GM19397 (cell line): ENCODE data around the gene ATP2B2.

Experiments
- ATAC-seq: cut with Tn5 transposase; IDR thresholded peaks from one replicate; pipeline ENCODE4 v1.9.1; 2021; ENCODE audit warnings: mild to moderate bottlenecking, moderate library complexity; ENCODE audit not compliant: unreplicated experiment

The ATP2B2 gene

DNA sequence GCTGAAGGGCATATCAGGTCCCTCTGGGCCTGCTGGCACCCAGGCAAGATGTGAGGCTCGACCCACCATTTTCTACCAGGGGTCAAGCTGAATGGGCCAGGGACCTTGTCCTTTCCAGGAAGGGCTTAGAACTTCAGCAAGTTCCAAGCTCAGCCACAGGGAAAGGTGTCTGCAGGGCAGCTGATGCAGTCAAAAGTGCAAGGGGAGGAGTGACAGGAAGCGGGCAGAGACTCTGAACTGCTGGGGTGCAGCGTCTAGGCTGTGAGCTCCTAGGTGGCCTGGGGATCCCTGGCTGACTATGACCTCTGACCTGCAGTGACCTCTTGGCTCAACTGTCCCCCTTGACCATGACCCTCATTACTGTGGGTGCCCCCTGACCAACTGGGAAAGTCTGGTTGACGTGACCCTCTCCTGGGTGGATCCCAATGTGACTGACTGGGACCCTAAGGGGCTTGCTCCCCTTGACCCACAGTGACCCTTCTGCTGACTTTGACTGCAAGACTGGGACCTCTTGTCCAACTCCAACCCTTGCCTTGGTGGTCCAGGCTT, 170.1 kb downstream of the ATP2B2 start:
- no peak for ATAC-seq

DNA sequence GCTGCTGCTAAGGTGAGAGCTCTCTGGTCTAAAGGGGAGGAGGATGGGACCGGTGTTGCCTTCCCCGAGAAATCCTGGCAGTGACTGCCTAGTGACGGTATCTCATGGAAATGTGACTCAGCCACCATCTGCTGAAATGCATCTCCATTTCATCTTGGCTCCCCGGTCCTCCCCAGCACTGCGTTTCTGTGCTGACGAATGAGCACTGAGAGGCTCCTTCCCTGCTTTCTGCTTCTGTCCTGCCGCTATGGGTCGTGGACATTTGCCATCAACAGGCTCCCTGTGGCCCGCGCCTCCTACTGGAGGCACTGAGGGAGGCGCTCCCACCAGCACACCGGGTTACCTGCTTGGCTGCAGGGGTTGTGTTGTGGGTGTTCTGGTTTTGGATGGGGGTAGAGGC, 170.9 kb downstream of the ATP2B2 start:
- ATAC-seq = no peak

DNA sequence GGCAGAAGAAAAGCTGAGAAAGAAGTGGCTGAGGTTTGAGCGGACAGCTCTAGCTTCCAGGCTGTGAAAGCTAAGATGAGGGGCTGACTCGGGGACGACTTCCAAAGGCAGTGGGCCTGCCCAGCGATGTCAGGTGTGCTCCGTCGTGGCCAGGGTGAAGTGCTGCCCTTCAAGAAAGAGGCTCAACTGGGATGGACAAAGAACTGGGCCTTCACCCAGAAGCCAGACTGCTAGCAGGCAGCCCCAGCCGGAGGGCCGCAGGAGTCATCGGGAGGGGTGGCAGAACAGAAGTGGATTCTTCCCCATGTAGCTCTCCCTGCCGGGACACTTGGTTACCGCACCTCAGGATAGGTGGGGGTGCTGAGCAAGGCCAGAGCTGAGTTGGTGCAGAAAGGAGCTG, 171.3 kb downstream of the ATP2B2 start:
- no peak for ATAC-seq

DNA sequence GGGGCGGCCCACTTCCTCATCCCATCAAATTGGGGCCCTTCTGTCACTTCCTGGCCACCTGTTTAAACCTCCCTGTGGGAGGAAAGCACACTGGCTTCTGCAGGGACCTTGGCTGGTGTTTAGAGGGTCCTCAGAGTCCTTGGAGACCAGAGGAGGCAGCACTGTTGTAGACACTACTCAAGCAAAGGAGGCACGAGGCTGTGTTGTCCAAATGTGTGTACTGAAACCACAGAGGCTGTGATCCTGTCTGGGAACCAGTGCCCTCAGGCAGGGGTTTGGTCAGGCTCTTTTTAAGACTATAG, 172.1 kb downstream of the ATP2B2 start:
- ATAC-seq = no peak

DNA sequence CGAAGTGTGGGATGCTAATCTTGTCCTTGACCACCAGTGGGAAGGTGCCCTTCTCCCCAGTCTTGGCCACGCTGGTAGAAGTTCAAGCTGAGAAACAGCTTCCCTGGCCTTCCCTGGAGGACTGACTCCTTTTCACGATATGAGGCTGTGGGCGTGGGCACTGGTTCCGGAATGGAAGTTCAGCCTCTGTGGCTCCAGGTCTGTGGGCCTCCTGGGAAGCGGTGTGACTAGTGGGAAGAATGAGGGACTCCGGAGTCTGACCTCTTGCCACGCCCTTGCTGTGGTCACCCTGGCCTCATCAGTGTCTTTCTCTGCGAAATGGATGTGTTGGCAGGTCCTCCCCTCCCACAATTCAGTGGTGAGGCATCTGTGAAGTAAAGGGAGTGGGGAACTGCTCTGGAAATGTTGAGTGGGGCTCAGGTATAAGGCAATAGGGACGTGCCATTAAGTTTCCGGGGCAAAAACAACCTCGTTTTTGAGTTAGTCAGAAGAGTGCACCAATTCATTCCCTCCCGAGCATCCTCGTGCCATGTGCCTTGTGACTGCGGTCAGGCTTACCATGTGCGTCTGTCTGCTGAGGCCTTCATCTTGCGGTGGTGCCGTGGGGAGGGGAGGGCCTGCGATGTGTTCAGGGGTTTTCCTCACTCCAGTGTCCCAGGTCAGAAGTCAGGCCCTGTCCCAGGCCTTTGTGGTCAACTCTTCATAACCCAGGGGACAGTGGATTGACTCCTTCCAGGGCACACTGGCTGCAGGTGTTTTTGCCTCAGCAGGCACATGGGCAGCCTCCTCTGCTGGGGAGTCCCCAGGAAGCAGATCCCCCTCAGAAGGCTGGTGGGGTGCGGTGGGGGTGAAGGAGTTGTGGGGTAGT, 172.7 kb downstream of the ATP2B2 start:
- no peak for ATAC-seq

DNA sequence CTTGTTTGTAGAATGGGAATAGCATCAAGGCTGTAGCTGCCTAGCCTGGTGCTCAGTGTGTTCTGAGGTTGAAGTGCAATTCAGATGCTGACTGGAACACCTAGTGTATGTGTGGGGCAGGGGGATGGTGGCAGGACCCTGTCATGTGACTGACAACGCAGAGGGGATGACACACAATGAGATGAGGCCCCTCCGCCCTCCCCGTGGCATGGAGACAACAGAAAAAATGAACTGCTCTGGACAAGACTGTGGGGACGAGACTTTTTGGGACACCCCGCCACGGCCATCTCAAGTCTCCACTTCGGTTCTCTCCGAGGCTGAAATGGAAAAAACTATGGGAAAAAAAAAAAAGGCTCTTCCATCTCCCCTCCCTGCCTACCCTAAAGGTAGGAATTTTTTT, 174.1 kb downstream of the ATP2B2 start:
- no peak for ATAC-seq

DNA sequence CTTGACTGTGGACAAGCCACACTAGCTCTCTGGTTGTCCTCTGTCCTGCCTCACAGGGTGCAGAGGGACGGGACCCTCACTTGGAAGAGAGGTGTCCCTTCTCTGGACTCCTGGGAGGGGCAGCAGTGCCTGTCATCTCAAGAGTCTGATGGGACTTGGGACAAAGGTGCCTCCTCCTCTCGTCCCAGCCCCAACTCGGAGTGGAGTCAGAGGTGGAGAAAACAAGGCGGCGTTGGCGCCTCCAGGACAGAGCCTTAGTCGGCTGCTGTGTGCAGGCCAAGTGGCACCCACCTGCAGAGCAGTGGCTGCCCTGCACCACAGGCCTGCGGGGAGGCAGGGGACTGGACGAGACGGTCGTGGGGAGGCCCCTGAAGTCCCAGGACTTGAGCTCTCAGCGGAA, 175.1 kb downstream of the ATP2B2 start:
- ATAC-seq = no peak

DNA sequence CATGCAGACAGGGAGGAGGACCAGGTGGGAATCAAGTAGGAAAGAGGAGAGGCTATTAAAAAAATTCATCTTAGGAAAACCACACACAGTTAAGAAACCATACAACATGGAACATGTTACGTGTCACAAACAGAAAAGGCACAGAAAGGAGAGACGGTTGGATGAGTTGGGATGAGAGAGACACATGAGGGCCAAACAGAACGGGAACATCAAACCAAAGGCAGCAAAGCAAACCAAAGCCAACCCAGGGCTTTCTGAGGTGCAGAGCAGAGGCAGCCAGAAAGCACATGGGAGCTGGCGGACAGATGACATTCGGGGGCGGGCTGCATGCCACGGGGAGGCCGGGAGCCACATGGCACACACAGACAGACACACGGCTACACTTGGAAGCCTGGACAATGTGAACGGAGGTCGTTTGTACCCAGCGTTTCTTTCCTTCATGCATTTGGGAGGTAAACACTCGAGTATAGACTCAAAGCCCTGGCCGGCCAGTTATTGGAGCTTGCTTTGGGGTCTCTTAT, 175.8 kb downstream of the ATP2B2 start:
- no peak for ATAC-seq

DNA sequence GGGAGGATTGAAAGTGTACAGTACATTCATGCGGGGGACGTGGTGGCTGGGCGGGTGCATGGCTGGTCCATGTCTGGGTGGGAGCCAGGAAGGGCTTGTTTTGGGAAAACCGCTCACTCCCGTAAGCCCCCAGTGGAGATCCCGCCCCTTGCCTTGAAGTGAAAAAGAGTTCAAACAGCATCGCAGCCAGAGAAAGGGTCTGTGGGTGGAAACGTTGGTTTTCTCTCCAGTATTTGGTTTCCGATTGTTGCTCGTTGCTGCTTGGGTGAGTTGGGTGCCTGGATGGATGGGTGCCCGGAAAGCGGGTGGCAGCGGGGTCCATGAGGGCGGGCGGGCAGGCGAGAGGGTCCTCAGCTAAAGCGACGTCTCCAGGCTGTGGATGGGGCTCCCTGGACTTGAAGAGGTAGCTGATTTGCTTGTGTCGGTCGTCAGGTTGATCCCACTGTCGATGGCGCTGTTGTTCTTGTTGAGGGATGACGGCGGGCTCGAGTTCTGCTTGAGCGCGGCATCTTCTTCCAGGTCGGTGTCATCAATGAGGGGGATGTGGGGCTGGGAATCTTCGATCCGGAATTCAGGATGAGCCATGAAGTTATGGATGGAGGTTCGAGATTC, 176.8 kb downstream of the ATP2B2 start:
- ATAC-seq = no peak

DNA sequence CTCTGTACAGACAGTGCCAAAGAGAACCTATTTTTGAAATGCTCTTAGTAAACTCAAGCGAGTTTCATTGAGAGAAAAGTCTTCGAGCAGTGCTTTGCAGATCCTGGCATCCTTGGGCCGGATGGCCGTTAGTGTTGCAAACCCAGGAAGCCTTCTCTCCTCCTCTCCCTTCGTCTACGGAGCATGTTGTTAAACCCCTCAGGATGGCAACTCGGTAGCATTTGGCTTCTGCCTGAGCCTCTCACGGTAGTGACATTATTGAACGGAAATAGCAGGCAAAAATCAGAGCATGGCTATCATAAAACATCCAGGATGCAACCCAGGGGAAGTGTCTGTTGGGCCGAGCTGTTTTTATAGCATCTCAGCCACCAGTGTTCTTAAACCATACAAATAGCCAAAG, 177.8 kb downstream of the ATP2B2 start:
- ATAC-seq = no peak

DNA sequence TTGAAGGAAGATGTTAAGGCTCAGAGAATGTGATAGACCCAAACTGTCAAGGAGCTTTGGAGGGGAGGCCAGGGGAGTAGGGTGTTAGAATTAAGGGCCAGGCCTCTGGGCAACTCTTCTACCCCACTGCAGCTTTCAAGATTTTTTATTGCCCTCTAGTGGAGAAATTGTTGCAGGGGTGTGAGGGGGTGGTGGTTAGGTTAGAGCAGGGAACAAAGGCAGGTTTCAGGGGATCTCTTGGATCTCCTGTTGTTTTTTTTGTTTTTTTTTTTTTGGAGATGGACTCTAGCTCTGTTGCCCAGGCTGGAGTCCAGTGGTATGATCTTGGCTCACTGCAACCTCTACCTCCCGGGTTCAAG, 183.1 kb downstream of the ATP2B2 start:
- no peak for ATAC-seq

DNA sequence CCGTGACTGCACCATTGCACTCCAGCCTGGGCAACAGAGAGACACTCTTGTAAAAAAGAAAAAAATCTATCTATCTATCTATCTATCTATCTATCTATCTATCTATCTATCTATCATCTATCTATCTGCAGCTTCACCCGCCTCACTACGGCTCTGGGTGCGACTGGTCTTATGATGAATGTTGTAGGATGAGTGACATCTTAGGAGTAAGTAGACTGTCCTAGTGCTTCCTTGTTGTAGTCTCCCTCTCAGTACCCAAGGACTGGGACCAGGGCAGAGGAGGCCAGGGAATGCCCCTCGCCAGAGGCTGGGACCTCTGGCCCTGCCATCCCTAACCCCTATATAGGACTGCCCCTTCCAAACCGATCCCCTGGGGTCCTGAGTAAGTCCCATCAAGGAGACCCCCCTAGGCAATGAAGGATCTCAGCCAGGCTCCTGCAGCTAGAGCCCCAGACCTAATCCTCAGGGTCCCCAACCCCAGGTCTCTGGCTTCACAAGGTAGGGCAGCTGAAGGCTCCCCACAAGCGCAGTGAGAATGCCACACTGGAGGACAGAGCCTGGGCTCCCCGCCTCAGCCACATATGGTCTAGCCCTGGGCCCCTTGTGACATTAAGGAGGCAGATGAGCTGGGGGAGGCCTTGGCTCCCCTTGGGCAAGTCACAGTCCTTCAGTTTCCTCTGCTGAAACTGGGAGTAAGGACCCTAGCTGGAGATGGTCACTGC, 183.6 kb downstream of the ATP2B2 start:
- ATAC-seq = no peak

DNA sequence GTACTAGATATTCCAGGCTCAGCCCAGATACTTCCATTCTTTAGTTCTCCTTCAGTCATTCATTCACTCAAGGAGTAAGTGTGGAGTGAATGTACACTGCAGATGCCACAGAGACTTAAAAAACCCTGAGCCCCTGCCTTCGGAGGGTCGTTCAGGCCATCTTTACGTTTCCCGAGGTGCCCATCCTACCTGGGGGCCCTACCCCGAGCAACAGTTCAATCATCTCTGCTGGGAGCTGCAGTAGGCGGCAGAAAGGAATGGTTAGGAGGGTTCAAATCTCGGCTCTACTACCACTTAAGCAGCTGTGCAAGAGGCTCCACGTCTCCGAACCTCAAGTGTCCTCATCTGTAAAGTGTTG, 185.1 kb downstream of the ATP2B2 start:
- no peak for ATAC-seq

DNA sequence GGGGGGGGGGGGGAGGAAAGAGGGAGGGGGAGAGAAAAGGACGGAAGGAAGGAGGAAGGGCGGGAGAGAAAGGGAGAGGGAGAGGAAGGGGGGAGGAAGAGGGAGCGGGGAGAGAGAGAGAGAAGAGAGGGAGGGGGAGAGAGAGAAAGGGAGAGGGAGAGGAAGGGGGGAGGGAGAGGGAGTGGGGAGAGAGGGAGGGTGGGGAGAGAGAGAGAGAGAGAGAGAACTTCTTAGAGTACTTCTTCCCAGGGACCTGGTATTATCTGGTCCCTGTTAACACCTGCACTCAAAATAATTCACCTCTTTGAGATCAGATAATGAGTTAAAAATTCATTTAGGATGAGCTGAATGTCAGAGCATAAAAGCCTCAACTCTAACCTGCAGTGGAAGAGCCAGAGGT, 185.6 kb downstream of the ATP2B2 start:
- ATAC-seq = no peak

DNA sequence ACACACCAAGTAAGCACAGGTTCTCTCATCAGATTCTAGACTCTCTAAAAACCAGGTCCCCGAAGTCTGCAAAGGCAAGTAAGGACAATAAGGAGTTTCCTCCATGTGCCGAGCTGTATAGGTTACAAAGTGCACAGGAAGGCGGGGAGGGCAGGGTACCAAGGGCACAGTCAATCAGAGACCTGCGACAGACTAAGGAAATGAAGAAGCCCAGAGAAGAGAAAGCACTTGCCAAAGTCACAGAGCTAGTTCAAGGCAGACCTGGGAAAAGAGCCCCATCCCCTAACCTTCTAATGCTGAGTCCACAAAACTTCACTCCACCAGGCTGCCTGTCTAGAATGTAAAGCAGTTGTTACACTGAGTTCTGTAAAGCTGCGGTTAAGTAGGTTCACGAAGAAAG, 186.1 kb downstream of the ATP2B2 start:
- ATAC-seq = no peak

DNA sequence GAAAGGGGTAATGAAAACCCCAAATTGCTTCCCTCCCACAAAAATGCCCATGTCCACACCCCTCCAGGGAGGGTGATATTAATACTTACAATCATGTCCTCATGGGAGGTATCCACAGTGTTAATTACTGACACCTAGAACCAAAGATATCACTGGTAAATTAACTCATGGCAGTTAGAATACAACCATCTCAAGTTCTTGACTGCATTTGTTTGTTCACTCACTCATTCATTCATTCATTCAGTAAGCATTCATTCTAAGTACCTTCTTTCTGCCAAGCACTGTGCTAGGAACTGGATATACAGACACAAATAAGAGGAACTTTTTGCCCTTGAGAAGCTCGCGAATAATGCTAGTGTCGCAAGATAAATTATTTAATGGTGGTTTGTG, 187.4 kb downstream of the ATP2B2 start:
- ATAC-seq = no peak

DNA sequence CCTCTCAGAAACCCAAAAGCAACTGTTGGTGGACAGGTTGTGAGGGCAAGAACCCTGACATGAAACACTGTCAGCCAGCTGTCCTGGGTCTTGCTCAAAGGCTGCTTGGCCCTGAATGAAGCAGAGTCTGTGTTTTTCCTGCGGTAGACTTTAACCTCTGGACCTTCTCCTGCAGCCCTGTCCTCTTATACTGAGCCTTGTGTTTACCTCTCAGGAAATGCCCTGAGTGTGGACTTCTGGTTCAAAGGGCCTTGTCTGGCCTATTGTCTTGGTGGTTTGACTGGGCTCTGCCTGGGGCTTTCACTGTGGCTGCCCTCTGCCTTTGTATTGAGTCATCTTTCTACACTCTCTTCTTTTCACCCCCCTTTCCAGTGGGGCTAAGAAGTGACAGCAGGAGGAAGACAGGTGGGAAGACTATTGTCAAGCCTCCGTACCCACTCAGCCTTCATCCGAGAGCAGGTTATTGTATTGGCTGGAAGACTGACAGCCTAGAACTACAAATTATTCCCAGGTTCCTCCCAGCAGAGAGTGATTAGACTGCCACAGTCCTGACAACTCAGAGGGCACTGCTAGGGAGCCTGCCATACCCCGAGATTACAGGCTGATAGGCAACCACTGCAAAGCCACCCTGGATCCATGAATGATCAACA, 187.9 kb downstream of the ATP2B2 start:
- no peak for ATAC-seq

DNA sequence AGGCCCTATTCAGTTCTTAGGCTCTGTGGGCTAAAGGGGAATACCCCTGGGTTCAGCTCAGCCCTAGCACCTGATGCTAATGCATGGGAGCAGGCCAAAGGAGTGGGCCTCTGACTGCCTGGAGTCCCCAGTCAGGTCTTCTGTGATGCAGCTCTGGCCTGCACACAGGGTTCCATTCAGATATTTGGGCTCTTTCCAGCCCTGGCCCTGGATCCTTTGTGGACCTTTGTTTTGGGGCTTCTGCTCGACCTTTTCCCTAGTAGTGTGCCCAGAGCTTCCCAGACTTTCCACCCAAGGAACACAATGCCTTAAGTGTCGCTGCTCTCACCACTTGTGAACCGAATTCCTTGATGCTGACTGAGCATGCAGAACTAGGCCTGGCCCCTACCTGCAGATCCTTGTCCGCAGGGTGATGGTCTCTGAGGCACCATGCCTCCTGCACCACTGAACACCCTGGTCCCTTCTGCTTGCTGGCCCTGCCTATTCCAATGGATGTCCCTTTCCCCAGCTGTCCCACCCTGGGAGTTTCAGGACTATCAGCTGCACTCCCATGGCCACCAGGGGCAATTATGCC, 189.5 kb downstream of the ATP2B2 start:
- ATAC-seq = no peak

DNA sequence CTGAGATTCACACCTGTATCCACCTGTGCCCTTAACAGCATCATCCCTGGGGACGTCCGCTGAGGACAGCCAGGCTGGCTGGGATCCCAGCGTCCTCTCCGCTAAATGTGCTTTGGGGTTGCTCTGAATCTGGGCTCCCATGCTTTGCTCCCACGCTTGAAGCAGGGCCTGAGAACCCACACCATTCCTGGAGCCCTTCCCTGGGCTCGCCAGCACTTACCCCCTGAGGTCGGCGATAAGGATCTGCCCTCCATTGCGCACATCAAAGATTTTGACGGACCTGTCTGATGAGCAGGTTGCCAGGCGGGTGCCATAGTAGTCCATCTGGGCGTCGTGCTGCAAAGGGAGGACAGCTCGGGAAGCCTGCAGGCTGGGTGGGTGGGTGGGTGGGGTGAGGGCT, 190.3 kb downstream of the ATP2B2 start:
- no peak for ATAC-seq

DNA sequence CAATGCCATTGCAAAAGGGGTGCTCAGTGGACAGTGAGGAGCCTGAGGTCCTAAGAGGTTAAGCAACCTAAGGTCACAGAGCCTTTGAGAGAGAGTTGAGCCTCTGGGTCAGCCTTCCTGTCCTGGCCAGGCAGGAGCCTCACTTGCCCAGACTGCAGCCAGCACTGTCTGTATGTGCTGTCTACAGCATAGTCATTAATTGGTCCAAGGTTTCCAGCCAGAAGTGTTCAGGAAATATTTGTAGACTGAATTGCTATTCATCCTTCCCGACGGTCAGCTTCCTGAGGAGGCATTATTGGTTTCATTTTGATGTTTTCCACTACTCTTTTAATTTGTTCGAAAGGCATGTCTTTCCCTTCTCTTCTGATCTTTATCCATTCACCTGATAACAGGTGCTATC, 192.5 kb downstream of the ATP2B2 start:
- no peak for ATAC-seq

DNA sequence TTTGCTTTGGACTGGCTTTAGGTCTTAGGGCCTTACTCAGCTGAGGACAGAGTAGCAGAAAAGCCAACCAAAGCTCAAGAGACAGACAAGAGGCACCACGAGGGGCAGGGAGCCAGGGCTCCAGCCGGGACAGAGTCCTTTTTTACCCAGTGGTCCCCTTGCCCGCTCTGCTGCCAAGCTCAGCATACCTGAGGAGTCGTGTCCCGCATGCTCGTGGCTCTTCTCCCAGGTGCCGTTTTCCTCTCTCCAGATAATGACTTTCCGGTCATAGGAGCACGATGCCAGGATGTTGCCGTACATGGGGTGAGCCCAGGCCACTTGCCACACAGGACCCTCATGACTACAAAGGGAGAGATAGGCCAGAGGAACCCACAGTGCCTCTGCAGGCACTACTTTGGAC, 193.0 kb downstream of the ATP2B2 start:
- ATAC-seq = no peak
